ENCODE results near the gene KCNG3. TPM values are rescaled to one million over a fixed set of nuclear protein-coding genes. Genes with fewer than 3 reads are reported as not detected.

KCNG3 gene
- total and polyA plus RNA-seq, 2 experiments from 2014 or later, result 0.27 TPM; not detected in 1

DNA sequence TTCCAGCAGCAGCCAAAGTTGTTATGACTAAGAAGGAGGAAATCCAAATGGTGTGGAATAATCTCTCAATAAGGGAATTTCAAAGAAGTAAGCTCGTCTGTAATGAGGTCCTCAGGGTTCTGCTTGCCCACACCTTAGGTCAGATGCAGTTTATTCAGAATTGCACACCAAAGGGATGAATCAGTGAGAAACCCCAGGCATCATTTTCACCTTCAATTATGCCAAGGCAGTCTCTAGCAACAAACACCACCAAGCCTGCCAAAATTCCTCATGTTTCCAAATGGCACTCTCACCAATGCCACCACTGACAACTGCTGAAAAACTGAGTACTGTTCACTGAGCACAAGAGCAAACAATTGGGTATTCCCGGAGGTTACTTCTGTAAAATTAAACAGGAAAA is 43.6 kb downstream of the KCNG3 start:
- no peak for DNase-seq (ENCODE audit: low read depth in 1 of 2, low spot score in 1 of 2)
- Histone ChIP-seq H3K27ac (peak overlapping the region; percentile 6), H3K4me1 (ENCODE audit: low read depth) (peaks cover 6% of the 10 kb centered on the region)

DNA sequence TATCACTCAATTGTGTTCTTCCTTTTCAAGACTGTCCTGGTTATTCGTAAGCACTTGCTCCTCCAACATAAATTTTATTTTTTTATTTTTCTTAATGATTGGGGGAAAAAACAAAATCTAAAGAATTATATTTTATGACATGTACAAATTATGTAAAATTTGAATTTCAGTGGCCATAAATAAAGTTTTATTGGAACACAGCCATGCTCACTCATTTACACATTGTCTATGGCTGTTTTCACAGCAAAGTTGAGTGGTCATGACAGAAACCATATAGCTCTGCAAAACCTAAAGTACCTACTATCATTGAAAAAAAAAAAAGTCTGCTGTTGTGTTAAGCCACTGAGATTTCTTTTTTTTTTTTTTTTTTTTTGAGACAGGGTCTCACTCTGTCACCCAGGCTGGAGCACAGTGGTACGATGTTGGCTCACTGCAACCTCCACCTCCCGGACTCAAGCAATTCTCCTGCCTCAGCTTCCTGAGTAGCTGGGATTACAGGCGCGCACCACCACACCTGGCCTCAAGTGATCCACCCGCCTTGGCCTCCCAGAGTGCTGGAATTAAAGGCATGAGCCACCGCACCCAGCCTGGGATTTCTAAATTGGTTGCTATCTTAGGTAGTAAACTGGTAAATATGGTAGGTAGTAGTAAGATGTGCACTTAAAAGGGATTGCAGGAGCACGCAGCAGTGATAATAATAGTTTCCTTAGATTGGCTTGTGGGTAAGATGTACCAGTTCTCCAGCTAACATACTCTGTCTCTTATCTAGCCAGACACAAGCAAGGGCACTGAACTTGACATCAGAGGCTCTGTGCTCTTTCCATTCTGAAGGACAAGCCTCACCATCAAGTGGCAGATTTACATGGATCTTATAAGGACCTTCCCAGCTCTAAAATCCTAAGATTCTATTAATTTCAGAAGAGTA is 44.4 kb downstream of the KCNG3 start:
- TF ChIP-seq, protein P1, sequence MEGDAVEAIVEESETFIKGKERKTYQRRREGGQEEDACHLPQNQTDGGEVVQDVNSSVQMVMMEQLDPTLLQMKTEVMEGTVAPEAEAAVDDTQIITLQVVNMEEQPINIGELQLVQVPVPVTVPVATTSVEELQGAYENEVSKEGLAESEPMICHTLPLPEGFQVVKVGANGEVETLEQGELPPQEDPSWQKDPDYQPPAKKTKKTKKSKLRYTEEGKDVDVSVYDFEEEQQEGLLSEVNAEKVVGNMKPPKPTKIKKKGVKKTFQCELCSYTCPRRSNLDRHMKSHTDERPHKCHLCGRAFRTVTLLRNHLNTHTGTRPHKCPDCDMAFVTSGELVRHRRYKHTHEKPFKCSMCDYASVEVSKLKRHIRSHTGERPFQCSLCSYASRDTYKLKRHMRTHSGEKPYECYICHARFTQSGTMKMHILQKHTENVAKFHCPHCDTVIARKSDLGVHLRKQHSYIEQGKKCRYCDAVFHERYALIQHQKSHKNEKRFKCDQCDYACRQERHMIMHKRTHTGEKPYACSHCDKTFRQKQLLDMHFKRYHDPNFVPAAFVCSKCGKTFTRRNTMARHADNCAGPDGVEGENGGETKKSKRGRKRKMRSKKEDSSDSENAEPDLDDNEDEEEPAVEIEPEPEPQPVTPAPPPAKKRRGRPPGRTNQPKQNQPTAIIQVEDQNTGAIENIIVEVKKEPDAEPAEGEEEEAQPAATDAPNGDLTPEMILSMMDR (IDR thresholded peaks at IDR 0.05; ENCODE audit: low read depth, low read length), result no peak
- no peaks in the 10 kb centered on the region for H3K27me3 ChIP-seq
- DNase-seq (ENCODE audit: low read depth in 1 of 2, low spot score in 1 of 2), result peak in 1 of 2 donors; percentile 29
- no peaks in the 10 kb centered on the region for H3K9me3 ChIP-seq (ENCODE audit: low read depth)
- no peak overlapping the region for H3K4me3 ChIP-seq
- peaks cover 6% of the 10 kb centered on the region for H3K4me1 ChIP-seq (ENCODE audit: low read depth)
- H3K27ac ChIP-seq, result peak overlapping the region; percentile 6
- H3K36me3 ChIP-seq, result no peaks in the 10 kb centered on the region

More for the DNA sequence above, 43.6 kb downstream of the KCNG3 start:
- TF ChIP-seq, protein P1 (IDR thresholded peaks at IDR 0.05; ENCODE audit: low read depth, low read length), result no peak
- Histone ChIP-seq H3K9me3 (ENCODE audit: low read depth) (no peaks in the 10 kb centered on the region), H3K36me3 (no peaks in the 10 kb centered on the region), H3K4me3 (no peak overlapping the region), H3K27me3 (no peaks in the 10 kb centered on the region)

DNA sequence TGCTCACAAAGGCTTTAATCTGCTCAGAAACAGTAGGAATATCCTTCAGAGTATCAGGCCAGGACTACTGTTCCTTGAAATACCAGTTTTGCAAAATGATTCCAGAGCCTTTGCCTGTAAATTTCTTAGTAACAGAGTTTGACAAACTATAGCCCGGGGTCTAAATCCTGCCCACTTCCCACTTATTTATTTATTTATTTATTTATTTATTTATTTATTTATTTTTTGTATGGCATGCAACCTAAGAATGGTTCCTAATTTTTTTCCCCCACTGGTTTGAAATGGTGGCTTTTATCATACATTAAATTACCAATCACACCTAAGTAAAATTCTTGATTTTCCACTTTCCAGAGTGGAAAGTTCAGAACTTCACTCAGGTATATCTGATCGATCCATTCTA is 45.6 kb downstream of the KCNG3 start:
- DNase-seq (ENCODE audit: low read depth in 1 of 2, low spot score in 1 of 2), result no peak
- Histone ChIP-seq H3K4me1 (ENCODE audit: low read depth) (peaks cover 6% of the 10 kb centered on the region), H3K27ac (no peak overlapping the region), H3K4me3 (no peak overlapping the region), H3K27me3 (no peaks in the 10 kb centered on the region), H3K9me3 (ENCODE audit: low read depth) (no peaks in the 10 kb centered on the region), H3K36me3 (no peaks in the 10 kb centered on the region)
- TF ChIP-seq, protein P1 (IDR thresholded peaks at IDR 0.05; ENCODE audit: low read depth, low read length), result no peak

DNA sequence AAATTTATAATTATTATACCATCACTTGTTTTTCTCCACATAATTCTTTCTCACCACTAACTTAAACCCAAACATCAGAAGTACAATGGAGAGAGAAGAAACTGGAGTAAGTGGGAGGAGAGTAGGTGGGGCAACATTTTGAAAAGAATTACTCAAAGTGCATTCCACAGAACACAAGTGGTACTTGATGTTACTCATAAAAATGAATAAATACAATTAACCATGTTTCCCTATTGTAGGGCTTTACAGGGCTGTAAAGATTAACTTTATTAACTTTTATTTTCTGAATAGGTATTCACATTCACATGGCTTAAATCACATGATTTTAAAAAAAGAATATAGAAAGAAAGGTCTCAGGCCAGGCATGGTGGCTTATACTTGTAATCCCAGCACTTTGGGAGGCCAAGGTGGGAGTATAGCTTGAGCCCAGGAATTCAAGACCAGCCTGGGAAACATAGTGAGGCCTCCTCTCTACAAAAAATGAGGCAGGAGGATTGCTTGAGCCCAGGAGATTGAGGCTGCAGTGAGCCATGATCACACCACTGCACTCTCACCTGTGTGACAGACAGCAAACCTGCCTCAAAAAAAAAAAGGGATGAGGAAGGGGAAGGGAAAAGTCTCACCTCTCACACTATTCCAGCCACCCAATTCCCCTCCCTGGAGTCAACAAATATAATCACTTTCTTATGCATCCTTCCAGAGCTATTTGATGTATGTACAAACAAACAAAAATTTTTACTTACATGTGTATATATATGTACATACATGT is 47.1 kb downstream of the KCNG3 start:
- Histone ChIP-seq H3K36me3 (no peaks in the 10 kb centered on the region), H3K27me3 (no peaks in the 10 kb centered on the region), H3K4me3 (no peak overlapping the region), H3K4me1 (ENCODE audit: low read depth) (peaks cover 6% of the 10 kb centered on the region), H3K27ac (no peak overlapping the region), H3K9me3 (ENCODE audit: low read depth) (no peaks in the 10 kb centered on the region)
- TF ChIP-seq, protein P1 (IDR thresholded peaks at IDR 0.05; ENCODE audit: low read depth, low read length), result no peak
- no peak for DNase-seq (ENCODE audit: low read depth in 1 of 2, low spot score in 1 of 2)

DNA sequence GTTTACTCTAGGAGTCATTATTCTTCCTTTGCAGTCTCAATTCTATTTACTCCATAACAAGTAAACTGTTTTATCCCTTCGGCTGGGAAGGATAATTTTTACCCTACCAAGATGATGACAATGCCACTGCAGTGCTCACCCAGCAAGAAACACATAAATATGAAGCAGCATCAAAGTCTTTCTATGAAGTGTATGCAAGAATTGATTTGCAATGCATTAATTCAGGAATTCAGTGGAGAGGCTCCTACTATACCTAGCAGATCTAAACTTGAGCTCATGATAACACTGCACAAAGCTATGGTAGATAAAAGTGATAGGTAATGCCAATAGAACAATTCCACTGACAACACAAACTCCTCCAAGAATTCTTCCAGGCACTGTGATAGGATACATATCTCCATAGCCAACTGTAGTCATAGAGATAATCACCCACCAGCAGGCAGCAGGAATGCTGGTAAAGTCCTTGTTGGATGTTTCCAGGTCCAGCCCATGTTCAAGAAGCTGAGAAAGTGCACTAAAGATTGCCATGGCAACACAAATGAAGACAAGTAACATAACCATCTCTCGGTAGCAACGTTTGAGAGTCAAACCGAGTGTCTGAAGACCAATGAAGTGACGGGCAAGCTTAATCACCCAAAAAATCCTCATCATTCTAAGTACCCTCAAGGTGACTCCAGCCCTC is 49.9 kb downstream of the KCNG3 start:
- Histone ChIP-seq H3K9me3 (ENCODE audit: low read depth) (no peaks in the 10 kb centered on the region), H3K36me3 (no peaks in the 10 kb centered on the region), H3K4me1 (ENCODE audit: low read depth) (no peaks in the 10 kb centered on the region), H3K27ac (no peak overlapping the region), H3K27me3 (no peaks in the 10 kb centered on the region), H3K4me3 (no peak overlapping the region)
- TF ChIP-seq, protein P1 (IDR thresholded peaks at IDR 0.05; ENCODE audit: low read depth, low read length), result no peak
- no peak for DNase-seq (ENCODE audit: low read depth in 1 of 2, low spot score in 1 of 2)
